Pons (tissue), 1 donor: ENCODE data around the gene ATP8B3.

Experiments
- DNase-seq: peaks from one replicate; pipeline ENCODE4 v3.0.0-alpha.2; 2016; ENCODE audit warnings: low spot score

ATP8B3 gene, protein sequence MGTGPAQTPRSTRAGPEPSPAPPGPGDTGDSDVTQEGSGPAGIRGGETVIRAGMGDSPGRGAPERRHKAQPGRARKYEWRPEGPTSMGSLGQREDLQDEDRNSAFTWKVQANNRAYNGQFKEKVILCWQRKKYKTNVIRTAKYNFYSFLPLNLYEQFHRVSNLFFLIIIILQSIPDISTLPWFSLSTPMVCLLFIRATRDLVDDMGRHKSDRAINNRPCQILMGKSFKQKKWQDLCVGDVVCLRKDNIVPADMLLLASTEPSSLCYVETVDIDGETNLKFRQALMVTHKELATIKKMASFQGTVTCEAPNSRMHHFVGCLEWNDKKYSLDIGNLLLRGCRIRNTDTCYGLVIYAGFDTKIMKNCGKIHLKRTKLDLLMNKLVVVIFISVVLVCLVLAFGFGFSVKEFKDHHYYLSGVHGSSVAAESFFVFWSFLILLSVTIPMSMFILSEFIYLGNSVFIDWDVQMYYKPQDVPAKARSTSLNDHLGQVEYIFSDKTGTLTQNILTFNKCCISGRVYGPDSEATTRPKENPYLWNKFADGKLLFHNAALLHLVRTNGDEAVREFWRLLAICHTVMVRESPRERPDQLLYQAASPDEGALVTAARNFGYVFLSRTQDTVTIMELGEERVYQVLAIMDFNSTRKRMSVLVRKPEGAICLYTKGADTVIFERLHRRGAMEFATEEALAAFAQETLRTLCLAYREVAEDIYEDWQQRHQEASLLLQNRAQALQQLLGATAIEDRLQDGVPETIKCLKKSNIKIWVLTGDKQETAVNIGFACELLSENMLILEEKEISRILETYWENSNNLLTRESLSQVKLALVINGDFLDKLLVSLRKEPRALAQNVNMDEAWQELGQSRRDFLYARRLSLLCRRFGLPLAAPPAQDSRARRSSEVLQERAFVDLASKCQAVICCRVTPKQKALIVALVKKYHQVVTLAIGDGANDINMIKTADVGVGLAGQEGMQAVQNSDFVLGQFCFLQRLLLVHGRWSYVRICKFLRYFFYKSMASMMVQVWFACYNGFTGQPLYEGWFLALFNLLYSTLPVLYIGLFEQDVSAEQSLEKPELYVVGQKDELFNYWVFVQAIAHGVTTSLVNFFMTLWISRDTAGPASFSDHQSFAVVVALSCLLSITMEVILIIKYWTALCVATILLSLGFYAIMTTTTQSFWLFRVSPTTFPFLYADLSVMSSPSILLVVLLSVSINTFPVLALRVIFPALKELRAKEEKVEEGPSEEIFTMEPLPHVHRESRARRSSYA (N-terminal part only)

DNA sequence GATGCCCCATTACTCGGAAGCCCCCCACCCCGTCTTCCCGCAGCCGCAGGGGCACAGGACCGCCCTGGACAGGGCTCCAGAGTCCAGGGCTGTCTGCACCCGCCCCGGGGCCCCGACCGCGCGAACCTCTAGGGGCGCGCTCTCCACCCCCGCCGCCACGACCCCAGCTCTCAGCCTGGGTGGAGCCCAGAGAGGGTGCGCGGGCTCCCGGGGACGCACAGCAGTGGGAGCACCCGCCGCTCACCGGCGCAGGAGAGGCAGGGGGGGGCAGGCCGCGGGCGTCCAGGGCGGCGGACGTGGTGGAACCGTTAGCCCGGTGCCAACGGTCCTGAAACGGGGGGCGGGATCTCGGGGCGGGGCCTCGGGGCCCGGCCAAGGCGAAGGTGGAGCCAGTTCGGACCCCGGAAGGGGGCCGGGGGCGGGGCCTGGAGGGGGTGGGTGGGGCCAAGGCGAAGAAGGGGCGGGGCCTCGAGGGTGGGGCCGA is at the start of gene ATP8B3:
Gene ATP8B3, minus strand, starts transcription at position 335 of the 484 bp plus-strand sequence. CDS start 540 bp downstream, outside the sequence.
- DNase-seq: no peak

DNA sequence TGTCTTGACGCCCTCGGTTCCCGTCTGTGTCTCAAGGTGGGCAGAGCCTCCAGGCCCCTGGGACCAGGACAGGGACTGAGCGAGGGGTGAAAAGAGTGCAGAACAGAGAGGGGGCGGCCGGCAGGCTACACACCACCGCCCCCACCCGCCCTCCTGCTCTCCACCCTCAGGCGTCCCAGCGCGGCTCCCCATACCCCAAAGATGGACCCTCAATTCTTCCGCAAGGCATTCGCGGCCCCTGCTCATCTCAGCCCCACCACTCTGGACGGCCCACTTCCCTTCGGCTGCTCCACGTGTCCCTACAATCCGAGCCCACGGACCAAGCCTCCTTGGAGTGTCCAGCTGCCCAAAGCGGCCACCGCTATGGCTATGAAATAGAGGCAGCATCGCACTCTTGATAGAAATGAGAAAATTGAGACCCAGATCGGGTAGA is 49.5 kb upstream of the ATP8B3 start:
- no peak for DNase-seq

DNA sequence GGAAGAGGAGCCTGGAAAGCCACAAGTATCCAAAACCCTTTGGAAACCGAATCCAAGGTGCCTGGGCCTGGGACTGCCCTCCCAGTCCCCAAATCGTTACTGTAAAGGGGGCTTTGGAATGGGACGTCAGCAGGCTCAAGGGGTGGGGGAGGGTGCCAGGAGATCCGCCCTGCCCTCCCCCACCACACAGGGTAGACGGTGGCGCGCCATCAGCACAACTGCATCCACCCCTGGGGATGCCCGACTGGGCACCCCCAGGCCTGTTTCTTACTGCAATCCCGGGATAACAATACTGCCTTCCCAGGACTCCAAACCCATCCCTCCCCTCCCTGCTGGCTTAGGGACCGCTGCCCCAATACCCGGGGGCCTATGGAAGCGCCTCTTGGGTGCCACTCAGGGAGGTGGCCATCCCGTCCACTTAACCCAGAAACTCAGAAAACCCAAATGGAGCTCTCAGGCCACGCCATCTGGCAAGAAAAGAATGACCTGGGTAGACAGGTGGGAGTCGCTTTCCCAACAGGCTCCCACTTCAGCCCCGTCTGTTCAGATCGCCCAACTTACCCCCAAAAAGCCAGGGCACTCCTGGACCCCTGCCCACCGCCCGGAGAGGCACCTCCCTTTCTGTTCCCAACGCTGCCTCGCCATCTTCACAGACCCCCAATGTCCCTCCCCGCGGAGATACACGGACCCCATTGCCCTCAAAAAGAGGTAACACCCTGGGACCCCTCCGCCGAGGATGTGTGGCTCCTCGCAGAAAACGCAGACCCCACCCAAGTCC is 48.9 kb upstream of the ATP8B3 start:
- no peak for DNase-seq

DNA sequence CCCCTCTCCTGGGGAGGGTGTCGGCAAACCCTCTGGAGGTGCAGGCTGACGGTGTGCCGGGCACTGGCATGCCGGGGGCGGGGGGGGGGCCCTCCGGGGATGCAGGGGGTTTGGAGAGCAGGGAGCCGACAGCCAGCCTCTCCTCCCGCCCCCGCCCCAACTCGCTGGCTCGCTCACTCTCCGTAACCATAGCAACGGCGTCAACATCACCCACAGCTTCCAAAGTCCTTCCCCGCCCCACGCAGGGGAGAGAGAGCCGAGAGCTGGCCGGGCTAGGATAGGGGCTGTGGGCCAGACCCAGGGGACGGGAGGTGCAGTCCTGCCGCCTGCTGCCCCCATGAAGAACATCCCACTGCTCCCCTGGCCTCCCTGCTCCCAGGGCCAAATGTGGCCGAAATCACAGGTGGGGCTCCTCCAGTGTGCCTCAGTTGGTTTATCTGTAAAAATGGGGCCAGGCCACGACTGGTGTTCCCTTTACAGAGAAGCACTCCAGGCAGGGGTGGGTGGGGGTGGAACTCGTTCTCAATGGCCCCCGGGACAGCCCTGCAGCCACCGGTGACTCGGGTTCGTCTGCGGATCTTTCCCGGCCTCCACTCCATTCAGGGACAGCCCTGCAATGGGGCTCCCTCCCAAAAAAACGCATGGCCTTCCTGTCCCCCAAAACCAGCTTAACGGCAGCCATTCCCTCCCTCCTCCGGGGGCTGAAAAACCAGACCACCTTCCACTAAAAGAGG is 48.1 kb upstream of the ATP8B3 start:
- no peak for DNase-seq

DNA sequence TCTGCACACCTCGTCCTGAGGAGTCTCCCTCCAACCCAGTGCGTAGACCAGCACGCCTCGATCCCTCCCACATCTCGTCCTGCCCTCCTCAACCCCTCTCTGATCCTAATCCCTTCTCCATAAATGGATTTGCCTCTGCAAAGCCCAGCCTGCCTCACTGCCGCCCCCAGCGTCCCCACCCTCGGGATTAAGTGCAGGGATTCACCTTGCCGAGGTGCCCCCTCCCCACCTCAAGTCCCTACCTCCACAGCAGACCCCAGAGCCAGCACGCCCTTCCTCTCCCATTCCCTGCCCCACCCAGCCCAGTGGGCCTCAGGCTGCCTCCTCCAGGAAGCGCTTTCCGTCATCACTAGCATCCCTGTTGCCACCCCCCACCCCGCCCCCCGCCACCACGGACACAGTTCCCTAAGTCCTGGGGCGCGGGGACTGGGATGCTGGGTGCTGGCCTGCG is 47.3 kb upstream of the ATP8B3 start:
- no peak for DNase-seq

DNA sequence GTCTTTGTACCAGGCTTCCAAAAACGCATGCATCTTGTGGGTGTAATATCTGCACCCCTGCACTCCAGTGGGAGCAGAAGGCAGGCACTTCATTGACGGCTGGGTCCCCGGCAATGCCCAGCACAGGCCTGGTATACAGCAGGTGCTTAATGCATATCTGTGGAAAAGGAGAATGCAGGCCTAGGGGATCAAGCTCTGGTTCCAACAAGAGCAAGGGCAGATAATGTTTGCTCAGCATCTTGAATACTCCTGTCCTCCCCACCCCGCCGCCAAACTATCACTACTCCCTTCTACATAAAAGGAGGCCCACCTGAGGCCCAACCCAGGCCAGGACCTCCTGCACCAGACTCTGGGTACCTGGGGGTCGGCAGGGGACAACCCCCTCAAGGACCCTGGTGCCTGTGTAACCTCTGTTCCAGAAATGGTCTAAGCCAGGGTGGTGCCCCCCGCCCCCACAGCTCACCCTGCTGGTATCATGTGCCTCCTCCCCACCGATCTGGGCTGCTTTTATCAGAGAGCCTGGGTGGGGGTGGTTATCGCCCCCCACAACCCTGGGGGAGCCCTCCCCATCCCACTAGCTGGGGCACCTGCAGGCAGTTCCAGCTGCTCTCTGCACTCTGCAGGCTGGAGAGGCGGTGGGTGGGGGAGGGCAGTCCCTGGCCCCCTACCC is 46.5 kb upstream of the ATP8B3 start:
- no peak for DNase-seq

DNA sequence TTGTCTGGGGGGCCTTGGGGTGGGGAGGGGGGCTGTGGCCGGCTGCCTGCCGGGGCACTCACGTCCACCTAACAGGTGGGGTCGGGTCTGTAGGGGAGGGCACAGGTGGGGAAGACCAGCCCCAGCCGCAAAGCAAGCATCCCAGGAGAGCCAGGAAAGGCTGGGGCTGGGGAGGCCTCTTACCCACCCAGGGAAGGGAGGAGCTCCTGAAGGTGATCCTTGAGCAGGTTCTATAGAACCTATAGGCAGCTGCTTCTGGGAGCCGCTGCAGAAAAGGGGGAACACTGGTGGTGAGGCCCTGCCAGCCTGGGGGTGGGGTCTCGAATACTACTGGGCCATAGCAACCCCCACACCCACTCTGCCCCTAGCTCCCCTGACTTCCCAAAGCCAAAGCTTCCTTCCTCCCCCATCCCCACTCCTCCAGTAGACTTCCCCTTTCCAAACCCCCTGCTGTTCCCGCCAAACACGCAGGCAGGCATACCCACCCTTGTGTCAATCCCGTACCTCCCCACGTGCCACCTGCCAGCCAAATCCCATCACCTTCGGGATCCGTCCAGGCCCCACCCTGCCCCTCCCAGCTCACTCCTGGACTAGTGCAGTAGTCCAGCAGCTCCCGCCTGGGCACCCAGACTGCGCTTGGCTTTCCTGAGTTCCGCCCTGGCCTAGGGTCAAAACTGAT is 45.7 kb upstream of the ATP8B3 start:
- DNase-seq: no peak

DNA sequence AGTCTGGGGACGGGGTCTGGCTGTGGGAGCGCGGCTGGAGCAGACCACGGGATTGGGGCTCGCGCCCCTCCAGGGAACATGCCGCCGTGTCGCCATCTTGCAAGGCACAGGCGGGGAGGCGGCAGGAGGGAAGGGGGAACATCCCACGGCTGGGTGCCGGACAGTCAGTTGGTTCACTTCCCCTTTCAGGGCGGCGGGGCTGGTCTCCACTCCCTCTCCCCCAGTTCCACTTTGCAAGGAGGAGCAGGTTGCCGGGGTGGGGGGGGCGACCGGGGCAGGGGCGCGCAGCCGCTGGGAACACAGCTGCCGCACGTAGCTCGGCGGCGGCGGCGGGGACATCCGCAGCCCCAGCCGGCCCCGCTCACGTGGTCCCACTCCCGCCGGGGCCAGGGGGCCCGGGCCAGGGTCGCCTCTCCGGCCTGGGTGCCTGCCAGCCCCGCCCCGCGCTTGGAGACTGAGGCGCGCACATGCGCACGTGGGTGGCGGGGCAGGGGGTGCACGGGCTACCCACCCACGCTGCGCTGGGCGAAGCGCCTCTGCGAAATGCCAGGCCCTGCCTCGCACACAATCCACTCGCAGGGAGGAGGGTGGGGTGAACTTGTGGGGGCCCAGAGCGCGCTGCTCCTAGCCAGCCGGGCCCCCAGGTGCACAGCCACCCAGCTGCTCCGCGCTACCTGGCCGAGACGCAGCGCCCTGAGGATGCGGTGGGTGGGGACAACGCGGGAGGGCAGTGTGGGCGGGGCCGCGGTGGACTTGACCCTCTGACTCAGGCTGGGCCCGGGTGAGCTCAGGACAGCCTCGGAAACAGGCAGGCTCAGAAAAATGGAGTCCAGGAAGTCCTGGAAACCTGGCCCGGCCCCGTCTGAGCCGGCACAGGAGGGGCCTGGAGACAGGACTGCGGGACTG is 44.9 kb upstream of the ATP8B3 start:
- DNase-seq: no peak

DNA sequence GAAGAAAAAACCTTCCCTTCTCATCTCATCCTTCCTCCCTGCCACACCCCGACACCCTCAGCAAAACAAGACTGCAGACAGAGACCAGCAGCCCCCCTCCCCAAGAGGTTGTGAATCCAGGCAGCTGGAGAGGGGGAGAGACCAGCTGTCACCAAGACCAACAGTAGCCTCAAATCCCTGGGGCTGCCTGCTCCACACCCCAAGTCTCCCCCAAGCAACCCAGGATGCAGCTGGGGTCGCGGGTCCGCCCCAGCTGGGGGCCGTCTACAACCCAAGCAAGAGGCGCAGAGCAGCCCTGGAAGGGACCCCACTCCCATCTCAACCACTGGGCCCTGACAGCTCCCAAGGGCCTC is 44.2 kb upstream of the ATP8B3 start:
- no peak for DNase-seq

DNA sequence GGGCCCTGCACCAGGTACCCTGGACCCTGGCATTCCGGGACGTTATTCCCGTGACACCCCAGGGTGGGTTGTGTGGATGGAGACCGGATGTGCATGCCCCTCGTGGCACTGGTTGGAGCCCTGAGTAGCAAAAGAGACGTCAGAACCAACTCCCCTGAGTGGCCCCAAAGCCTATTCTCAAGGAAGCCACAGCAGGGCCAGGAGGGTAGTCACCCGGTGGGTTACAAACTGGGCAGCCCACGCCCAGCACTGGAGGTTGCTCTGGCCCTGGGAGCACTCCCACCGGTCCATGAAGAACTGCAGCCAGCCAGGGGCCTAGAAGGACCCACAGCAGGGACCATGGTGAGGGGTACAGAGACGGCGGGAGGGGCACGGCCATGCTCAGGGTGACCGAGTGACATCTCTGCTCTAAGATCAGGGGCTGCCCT is 43.8 kb upstream of the ATP8B3 start:
- no peak for DNase-seq

DNA sequence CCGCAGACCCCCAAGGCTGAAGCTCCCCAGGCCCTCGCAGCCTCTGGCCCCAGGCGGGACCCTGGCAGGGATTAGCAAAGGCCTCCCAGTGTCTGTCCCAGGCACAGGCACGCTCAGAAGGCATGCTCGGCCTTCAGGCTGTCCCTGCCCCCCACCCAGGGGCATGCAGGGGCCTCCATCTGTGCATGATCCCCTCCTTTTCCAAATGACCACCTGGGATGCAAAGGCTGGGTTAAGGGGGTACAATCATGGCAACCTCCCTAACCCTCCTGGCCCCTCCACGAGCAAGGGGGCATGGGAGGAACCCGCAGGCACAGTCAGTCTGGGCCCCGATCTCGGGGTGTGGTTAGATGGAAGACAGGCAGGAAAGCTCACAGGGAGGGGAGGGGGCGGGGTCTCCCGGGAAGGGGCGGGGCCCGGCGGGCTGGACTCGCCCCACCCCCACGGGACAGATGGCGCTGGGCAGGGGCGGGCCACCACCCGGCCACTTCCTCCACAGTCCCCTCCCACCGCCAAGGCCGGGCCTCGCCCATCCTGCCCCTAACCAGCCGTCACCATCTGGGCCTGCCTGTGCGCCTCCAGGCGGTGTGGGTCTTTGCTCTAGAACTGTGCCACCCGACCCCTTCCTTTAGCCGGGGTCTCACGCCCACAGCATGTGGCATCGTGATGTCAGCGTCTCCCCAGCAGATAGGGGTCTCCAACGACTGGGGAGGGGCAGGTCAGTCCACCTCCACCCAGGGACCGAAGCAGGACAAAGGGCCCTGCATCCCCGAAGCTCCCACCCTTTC is 43.2 kb upstream of the ATP8B3 start:
- peak; percentile 76 for DNase-seq

DNA sequence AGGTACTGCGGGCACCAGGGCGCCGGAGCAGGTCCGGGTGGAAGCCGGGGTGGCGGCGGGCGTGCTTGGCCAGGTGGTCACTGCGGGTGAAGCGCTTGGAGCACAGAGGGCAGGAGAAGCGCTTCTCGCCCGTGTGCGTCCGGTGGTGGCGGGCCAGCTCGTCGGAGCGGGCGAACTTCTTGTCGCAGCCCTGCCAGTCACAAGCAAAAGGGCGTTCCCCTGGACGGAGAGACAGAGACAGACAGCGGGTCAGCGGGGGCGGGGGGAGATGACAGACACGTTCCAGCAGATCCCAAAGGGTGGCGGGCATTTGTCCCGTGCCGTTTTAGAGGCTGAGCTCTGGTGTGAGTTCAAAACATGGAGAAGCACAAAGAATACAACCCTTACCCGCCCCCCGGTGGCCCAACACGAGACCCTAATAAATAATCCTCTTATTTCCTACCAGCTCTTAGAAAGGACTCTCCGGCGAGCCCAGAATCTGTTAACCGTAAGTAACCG is 42.5 kb upstream of the ATP8B3 start:
- DNase-seq: no peak

DNA sequence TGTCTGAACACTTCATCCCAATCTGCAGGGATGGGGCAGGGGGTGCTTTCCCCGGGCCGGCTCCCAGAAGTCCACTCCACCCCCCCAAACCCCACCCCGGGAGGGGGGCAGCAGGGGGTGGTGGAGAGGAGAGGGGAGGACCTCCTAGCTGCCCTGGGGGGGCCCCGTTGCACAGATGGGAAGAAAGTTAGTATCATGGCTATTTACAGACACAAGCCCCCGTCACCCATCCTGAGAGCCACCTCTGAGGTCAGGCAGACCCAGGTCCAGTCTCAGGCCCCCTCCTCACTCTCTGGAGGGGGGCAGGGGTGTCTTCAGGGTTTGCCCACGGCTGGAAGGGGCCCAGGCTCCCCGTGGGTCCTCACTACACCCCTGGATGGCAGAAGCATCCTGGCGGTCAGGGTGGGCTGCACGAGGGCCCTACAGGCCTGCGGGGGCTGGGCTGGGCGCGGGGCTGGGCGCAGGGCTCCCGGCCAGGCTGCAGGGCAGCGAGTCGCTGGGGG is 42.0 kb upstream of the ATP8B3 start:
- no peak for DNase-seq

DNA sequence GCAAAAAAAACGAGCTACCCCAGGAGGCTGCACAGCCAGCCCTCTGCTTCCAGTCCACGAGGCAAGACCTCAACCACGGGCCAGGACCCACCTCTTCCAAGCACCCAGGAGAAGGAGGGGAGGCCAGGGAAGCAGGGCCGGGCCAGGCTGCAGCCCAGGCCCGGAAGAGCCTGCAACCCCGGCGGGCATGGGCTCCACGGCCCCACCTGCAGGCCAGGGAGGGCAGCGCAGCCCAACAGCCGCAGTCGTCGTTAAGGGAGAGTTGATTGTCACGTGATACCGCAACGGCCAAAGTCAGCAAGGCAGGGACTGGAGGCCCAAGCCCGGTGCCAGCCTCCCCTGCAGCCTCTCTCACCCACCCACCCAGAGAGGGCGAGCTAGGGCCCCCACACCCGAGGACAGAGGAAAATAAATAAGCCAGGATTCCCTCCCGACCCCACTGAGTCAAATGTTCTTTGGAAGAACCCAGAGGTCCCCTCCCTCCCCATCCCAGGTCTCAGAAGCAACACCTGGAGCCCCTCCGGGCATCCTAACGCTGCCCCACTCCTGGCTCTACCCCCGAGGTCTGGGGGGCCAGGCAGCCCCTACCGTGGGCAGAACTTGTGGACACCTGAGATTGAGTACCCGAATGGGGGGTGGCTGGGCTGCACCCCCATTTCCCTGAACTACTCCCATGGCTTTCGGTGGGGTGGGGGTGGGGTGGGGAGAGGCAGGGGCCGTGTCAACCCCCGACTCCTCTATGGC is 41.4 kb upstream of the ATP8B3 start:
- no peak for DNase-seq

DNA sequence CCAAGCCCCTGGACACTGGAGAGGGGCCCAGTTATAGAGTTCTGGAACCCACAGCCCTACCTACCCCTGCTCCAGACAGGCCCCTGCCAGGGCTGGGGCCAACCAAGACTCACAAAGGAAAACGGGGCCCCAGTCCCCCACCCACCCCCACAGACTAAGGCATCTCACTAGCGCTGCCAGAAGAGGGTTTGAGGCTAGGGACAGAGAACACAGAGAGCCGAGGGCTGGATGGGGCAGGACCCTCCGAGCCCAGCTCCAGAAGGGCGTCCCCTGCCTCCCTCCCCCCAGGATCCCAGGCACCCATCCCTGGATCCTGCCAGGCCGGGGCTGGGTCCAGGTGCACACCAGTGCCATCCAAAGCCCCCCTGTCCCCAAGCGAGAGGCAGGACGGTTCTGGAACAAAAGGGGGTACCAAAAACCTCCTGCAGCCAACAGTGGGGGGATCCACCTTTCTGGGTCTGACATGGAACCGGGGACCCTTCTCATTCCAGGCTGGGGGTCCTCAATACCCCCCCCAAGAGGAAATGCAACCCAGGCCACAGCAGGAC is 40.6 kb upstream of the ATP8B3 start:
- no peak for DNase-seq
